ENCODE data around the gene OSBPL6. TPM values are rescaled to one million over a fixed set of nuclear protein-coding genes. Genes with fewer than 3 reads are reported as not detected.

Gene OSBPL6
- polyA plus RNA-seq, 1 donor (not counting 4 experiments of a cell fraction or from before 2014, with no cell fraction given) = 11.6 TPM

- no peak for FAIRE-seq
Measured at GRCh38 chr2:178325268-178325667, 131.0 kb downstream of the OSBPL6 start.

GRCh38 chr2:178327516-178327915 is 133.2 kb downstream of the OSBPL6 start:
- H3K9me3 ChIP-seq (ENCODE audit: control insufficient read depth, low read depth, low read length) = no peaks in the 10 kb centered on the region
- H3K27me3 ChIP-seq (ENCODE audit: control insufficient read depth, extremely low read depth, insufficient read depth, low read length) = no peaks in the 10 kb centered on the region
- DNase-seq (ENCODE audit: low read depth, low spot score) = no peak
- no peak overlapping the region for H3K27ac ChIP-seq (ENCODE audit: control insufficient read depth, insufficient read depth, low read length)
- no peak overlapping the region for H3K4me3 ChIP-seq (ENCODE audit: control insufficient read depth in 2 of 3, extremely low read depth in 1 of 3, insufficient read depth in 2 of 3, low read depth in 1 of 3, low read length in 3 of 3)
- H3K4me2 ChIP-seq (ENCODE audit: control insufficient read depth, extremely low read depth, insufficient read depth, low read depth, low read length) = no peak overlapping the region
- no peaks in the 10 kb centered on the region for H3K79me2 ChIP-seq (ENCODE audit: control insufficient read depth, insufficient read depth, low read length)
- H3K36me3 ChIP-seq (ENCODE audit: control insufficient read depth in 2 of 2, extremely low read depth in 1 of 2, insufficient read depth in 2 of 2, low read length in 2 of 2) = no peaks in the 10 kb centered on the region
- peaks cover 13% of the 10 kb centered on the region for H3K4me1 ChIP-seq (ENCODE audit: control insufficient read depth, extremely low read depth, insufficient read depth, low read length)
- no peak for FAIRE-seq
- dilution Hi-C loops (cut with MboI; ENCODE audit: extremely low pct_ligation_motif_present, low sequenced_read_pairs) = no loop called here
- TF ChIP-seq CTCF (optimal IDR thresholded peaks at IDR 0.05 in 1 of 3, IDR thresholded peaks at IDR 0.05 in 1 of 3, conservative IDR thresholded peaks at IDR 0.05 in 1 of 3; ENCODE audit: extremely low read depth in 1 of 3, insufficient read depth in 2 of 3, low read length in 3 of 3) (no peak), EZH2 (IDR thresholded peaks at IDR 0.05; ENCODE audit: low read length) (no peak)
- H3K9me1 ChIP-seq (ENCODE audit: control insufficient read depth, extremely low read depth, insufficient read depth, low read length) = no peaks in the 10 kb centered on the region
- H4K20me1 ChIP-seq (ENCODE audit: control insufficient read depth, extremely low read depth, insufficient read depth, low read length) = no peaks in the 10 kb centered on the region
- no peak overlapping the region for H2AFZ ChIP-seq (ENCODE audit: control insufficient read depth, low read length)
- no peak overlapping the region for H3K9ac ChIP-seq (ENCODE audit: control insufficient read depth, extremely low read depth, insufficient read depth, low read length)

More at GRCh38 chr2:178325268-178325667, 131.0 kb downstream of the OSBPL6 start:
- Histone ChIP-seq H3K4me1 (ENCODE audit: control insufficient read depth, extremely low read depth, insufficient read depth, low read length) (no peaks in the 10 kb centered on the region), H3K9me3 (ENCODE audit: control insufficient read depth, low read depth, low read length) (no peaks in the 10 kb centered on the region), H3K79me2 (ENCODE audit: control insufficient read depth, insufficient read depth, low read length) (no peaks in the 10 kb centered on the region), H3K4me2 (ENCODE audit: control insufficient read depth, extremely low read depth, insufficient read depth, low read depth, low read length) (no peak overlapping the region), H3K4me3 (ENCODE audit: control insufficient read depth in 2 of 3, extremely low read depth in 1 of 3, insufficient read depth in 2 of 3, low read depth in 1 of 3, low read length in 3 of 3) (no peak overlapping the region), H3K27ac (ENCODE audit: control insufficient read depth, insufficient read depth, low read length) (no peak overlapping the region), H3K36me3 (ENCODE audit: control insufficient read depth in 2 of 2, extremely low read depth in 1 of 2, insufficient read depth in 2 of 2, low read length in 2 of 2) (no peaks in the 10 kb centered on the region), H3K9me1 (ENCODE audit: control insufficient read depth, extremely low read depth, insufficient read depth, low read length) (no peaks in the 10 kb centered on the region), H2AFZ (ENCODE audit: control insufficient read depth, low read length) (no peak overlapping the region), H4K20me1 (ENCODE audit: control insufficient read depth, extremely low read depth, insufficient read depth, low read length) (no peaks in the 10 kb centered on the region), H3K27me3 (ENCODE audit: control insufficient read depth, extremely low read depth, insufficient read depth, low read length) (no peaks in the 10 kb centered on the region), H3K9ac (ENCODE audit: control insufficient read depth, extremely low read depth, insufficient read depth, low read length) (no peak overlapping the region)
- TF ChIP-seq EZH2 (IDR thresholded peaks at IDR 0.05; ENCODE audit: low read length) (no peak), CTCF (optimal IDR thresholded peaks at IDR 0.05 in 1 of 3, IDR thresholded peaks at IDR 0.05 in 1 of 3, conservative IDR thresholded peaks at IDR 0.05 in 1 of 3; ENCODE audit: extremely low read depth in 1 of 3, insufficient read depth in 2 of 3, low read length in 3 of 3) (no peak)
- no peak for DNase-seq (ENCODE audit: low read depth, low spot score)
- dilution Hi-C loops (cut with MboI; ENCODE audit: extremely low pct_ligation_motif_present, low sequenced_read_pairs) = no loop called here

Data from keratinocyte (primary cell).